Measurements from ENCODE around the gene SEPHS2.
"Not testable (repeated sequence)": the region's sequence is repeated elsewhere in the genome, so short reads cannot be mapped to it uniquely, and the experiment has no call there.

Gene SEPHS2, protein sequence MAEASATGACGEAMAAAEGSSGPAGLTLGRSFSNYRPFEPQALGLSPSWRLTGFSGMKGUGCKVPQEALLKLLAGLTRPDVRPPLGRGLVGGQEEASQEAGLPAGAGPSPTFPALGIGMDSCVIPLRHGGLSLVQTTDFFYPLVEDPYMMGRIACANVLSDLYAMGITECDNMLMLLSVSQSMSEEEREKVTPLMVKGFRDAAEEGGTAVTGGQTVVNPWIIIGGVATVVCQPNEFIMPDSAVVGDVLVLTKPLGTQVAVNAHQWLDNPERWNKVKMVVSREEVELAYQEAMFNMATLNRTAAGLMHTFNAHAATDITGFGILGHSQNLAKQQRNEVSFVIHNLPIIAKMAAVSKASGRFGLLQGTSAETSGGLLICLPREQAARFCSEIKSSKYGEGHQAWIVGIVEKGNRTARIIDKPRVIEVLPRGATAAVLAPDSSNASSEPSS

DNA sequence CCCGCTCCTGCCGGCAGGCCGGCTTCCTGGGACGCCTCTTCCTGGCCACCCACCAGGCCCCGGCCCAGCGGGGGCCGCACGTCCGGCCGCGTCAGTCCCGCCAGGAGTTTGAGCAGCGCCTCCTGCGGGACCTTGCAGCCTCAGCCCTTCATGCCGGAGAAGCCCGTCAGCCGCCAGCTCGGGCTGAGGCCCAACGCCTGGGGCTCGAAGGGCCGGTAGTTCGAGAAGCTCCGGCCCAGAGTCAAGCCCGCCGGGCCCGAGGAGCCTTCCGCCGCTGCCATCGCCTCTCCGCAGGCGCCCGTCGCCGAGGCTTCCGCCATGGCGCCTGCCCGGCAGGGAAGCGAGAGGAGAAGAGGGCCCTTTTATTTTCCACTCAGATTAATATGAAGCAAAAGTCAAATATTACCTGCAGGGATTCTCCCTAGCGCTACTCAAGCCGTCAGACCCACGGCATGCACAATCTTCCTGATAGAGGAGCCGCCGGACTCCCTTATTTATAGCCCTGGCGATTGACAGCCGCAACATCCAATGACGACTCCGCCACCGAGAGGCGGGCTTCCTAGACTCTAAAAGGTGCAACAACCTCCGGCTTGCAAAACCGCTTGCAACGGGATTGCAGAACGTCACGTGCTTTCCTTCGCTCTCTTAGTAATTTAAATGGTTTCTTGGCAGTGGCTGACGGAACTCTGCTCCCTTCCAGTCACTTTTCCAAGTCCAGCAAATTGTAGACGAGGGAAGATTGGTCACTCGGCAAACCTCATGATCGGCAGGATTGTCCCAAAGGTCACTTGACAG is at the start of gene SEPHS2:
Gene SEPHS2, minus strand, starts transcription at position 467 of the 795 bp plus-strand sequence. Its CDS starts 147 bp downstream, at position 320.
- peak; percentile 89 to 95 for DNase-seq (ENCODE audit: low read depth in 2 of 2)

DNA sequence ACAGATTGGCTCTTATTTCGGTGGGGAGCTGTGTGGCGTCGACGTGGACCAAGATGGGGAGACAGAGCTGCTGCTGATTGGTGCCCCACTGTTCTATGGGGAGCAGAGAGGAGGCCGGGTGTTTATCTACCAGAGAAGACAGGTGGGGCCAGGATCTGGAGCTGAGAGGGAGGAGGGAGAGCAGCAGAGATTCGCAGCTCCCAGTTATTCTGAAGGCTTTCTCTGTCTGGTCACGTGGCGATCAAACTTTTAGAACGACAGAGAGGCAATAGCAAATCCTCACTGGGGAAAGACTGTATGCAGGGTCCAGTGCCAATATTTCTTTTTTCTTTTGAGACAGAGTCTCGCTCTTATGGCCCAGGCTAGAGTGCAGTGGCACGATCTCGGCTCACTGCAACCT is 49.0 kb upstream of the SEPHS2 start:
- no peak for DNase-seq (ENCODE audit: low read depth in 2 of 2)

- DNase-seq (ENCODE audit: low read depth in 2 of 2), result no peak
These were observed 48.3 kb upstream of the SEPHS2 start for GRCh38 chr16:30493941-30494488.

- DNase-seq (ENCODE audit: low read depth in 2 of 2), result no peak
These were observed 46.2 kb upstream of the SEPHS2 start for GRCh38 chr16:30491744-30492308.

DNA sequence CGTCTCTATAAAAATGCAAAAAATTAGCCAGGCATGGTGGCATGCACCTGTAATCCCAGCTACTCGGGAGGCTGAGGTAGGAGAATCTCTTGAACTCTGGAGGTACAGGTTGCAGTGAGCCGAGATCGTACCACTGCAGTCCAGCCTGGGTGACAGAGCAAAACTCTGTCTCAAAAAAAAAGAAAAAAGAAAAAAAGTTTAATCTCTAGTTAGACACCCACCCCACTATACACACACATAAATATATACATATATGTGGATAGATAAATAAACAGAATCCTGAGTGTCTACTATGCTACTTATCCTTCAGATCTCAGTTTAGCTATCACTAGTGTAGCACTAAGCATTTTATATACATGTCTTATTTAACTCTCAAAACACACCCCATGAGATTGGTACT is 45.6 kb upstream of the SEPHS2 start:
- DNase-seq (ENCODE audit: low read depth in 2 of 2), result no peak

GRCh38 chr16:30490210-30490609 is 44.5 kb upstream of the SEPHS2 start:
- no peak for DNase-seq (ENCODE audit: low read depth in 2 of 2)

DNA sequence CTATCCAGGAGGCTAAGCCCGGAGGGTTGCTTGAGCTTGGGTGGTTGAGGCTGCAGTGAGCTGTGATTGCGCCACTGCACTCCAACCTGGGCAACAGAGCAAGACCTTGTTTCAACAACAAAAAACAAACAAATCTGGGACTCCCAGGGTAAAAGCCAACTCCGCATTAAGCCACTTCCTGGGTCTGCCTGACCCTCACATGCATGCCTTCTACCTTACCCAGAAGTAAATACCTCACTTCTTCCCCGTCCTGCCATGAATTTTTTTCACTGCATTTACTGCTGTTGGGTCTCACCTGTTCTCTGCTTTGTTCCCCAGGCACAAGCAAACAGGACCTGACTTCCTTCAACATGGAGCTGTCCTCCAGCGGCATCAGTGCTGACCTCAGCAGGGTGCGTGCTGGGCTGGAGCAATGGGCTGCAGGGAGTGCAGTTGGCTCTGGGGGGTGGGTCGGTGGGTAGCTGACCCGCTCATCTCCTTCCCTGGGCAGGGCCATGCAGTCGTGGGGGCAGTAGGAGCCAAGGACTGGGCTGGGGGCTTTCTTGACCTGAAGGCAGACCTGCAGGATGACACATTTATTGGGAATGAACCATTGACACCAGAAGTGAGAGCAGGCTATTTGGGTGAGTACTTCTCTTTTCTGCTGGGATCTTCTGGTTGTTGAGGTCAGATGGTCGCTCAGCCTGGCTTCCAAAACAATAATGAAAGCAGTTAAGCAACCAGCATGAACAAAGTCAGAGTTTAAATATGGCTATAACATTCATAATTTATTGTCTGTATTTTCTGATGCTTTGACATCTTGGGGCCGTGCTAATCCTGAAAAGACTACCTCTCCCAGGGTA is 43.3 kb upstream of the SEPHS2 start:
- DNase-seq (ENCODE audit: low read depth in 2 of 2), result no peak

DNA sequence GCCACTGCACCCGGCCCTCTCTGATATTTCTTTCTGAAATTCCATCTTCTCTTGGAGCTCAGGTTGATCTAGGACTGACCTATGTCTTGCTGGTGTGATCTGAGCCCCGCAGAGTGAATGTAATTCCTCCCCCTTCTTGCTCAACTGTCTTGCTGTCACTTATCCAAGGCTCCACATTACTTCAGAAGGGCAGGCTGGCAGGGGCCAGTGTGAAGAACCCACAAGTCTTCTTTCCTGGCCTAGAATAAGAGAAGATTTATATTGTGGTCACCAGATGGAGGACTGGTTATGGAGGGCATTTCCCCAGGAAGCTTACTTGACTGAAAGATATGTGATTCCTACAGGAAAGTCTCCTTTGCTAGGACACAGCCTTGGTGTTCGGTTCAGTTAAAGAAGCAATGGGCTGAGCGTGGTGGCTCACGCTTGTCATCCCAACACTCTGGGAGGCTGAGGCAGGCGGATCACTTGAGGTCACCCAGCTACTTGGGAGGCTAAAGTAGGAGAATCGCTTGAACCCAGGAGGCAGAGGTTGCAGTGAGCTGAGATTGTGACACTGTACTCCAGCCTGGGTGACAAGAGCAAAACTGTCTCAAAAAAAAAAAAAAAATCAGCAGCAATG is 40.3 kb upstream of the SEPHS2 start:
- DNase-seq (ENCODE audit: low read depth in 2 of 2), result no peak

- DNase-seq (ENCODE audit: low read depth in 2 of 2), result no peak
These were observed 39.2 kb upstream of the SEPHS2 start for GRCh38 chr16:30484887-30485286.

DNA sequence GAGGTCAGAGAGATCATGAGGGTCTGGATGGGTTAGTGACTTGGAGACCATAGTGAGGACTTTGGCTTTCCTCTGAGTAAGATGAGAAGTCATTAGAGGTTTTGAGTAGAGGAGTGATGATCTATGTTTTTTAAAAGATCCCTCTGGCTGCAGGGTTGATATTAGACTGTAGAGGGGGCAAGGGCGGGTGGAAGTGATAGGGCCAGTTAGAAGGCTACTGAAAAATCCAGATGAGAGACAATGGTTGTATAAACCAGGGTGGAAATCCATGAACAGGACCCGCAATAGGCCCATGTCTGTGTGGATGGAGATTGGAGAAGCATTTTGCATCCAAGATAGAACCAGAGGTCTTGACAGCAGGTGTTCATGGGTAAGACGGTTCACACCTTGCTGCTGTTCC is 36.7 kb upstream of the SEPHS2 start:
- no peak for DNase-seq (ENCODE audit: low read depth in 2 of 2)

GRCh38 chr16:30481381-30481780 is 35.7 kb upstream of the SEPHS2 start:
- no peak for DNase-seq (ENCODE audit: low read depth in 2 of 2)

- no peak for DNase-seq (ENCODE audit: low read depth in 2 of 2)
These were observed 33.2 kb upstream of the SEPHS2 start for GRCh38 chr16:30478766-30479478.

DNA sequence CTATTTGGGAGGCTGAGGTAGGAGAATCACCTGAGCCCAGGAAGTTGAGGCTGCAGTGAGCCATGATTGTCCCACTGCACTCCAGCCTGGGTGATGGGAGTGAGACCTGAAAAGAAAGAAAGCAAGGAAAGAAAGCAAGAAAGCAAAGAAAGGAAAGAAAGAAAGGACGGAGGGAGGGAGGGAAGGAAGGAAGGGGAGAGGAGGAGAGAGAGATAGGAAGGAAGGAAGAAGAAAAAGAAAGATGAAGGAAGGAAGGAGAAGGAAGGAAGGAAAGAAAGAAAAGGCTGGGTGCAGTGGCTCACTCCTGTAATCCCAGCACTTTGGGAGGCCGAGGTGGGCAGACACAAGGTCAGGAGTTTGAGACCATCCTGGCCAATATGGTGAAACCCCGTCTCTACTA is 32.1 kb upstream of the SEPHS2 start:
- DNase-seq (ENCODE audit: low read depth in 2 of 2), result not testable (repeated sequence)

GRCh38 chr16:30476991-30477390 is 31.3 kb upstream of the SEPHS2 start:
- DNase-seq (ENCODE audit: low read depth in 2 of 2), result no peak

DNA sequence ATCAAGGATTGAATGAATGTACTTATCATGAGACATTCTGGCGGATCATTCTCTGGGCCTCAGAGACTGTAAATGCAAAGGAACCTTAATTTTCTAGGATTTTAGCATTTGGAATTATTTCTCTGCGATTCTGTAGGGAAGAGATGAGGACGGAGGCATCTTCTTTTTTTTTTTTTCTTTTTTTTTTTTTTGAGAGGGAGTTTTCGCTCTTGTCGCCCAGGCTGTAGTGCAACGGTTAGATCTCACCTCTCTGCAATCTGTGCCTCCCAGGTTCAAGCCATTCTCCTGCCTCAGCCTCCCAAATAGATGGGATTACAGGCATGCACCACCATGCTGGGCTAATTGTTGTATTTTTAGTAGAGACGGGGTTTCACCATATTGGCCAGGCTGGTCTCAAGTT is 29.0 kb upstream of the SEPHS2 start:
- DNase-seq (ENCODE audit: low read depth in 2 of 2), result no peak

- no peak for DNase-seq (ENCODE audit: low read depth in 2 of 2)
These were observed 28.4 kb upstream of the SEPHS2 start for GRCh38 chr16:30474074-30474452.

GRCh38 chr16:30473231-30474073 is 27.8 kb upstream of the SEPHS2 start:
- DNase-seq (ENCODE audit: low read depth in 2 of 2), result peak; percentile 30 to 63

DNA sequence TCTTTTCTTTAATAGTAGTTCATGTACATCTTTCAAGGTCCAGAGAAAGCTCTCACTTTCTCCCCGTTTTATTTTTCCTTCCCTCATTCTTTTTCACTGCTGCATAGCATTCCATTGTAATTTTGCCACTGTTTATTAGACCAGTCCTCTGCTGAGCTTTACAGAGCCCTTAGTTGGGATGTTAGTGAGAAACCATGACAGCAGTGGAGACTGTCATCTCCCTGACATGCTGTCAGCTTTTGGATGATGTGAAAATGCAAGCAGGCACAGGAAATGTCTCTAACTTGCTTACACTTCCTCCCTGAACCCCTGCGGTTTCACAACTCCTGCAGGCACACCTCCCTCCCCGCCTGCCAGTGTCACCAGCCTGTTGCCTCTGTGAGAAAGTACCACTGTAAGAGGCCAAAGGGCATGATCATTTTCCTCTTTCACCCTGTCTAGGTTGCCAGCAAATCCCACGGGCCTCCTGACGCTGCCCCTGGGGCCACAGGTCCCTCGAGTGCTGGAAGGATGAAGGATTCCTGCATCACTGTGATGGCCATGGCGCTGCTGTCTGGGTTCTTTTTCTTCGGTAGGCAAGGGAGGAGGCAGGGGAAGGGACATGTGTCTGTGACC is 26.8 kb upstream of the SEPHS2 start, which contains the start of gene ITGAL:
Gene ITGAL, plus strand, starts transcription at position 415 of the 615 bp plus-strand sequence. Its CDS starts 96 bp downstream, at position 511.
- DNase-seq (ENCODE audit: low read depth in 2 of 2), result peak; percentile 82

GRCh38 chr16:30470632-30470995 is 24.9 kb upstream of the SEPHS2 start:
- DNase-seq (ENCODE audit: low read depth in 2 of 2), result no peak
